HepG2 (cell line): ENCODE results near the gene SMAD7. TPM values are rescaled to one million over a fixed set of nuclear protein-coding genes. Genes with fewer than 3 reads are reported as not detected.
A peak's percentile ranks its signal among the peaks of the same experiment; 100 is the strongest.

ENCODE experiments used
- KAT8 ChIP-seq: IDR thresholded peaks from 2 replicates; pipeline ENCODE4 v1.6.1; 2016; ENCODE audit warnings: missing genetic modification reagents, missing compliant biosample characterization
- MTA1 ChIP-seq: sonication (generic); formaldehyde crosslinking; IDR thresholded peaks from 2 replicates; pipeline ENCODE4 v1.4.0; 2020; ENCODE audit warnings: missing genetic modification reagents, mild to moderate bottlenecking, borderline replicate concordance
- NFYC ChIP-seq: IDR thresholded peaks from 2 replicates; pipeline ENCODE4 v1.6.1; 2016; ENCODE audit warnings: missing genetic modification reagents, missing compliant biosample characterization
- POGZ ChIP-seq: sonication (generic); formaldehyde crosslinking; IDR thresholded peaks from 2 replicates; pipeline ENCODE4 v1.4.0; 2020; ENCODE audit warnings: mild to moderate bottlenecking, missing genetic modification reagents
- RARA ChIP-seq: IDR thresholded peaks from 2 replicates; pipeline ENCODE4 v1.6.1; 2016; ENCODE audit warnings: missing genetic modification reagents, missing compliant biosample characterization
- RCOR2 ChIP-seq: IDR thresholded peaks from 2 replicates; pipeline ENCODE4 v1.6.1; 2016; ENCODE audit warnings: missing biosample characterization, missing genetic modification reagents
- RXRA ChIP-seq: sonication (generic); formaldehyde crosslinking; IDR thresholded peaks from 2 replicates; pipeline ENCODE4 v1.5.1; 2020; ENCODE audit warnings: missing genetic modification reagents
- SNRNP70 ChIP-seq: fragments of 200-400 bp; formaldehyde crosslinking; IDR thresholded peaks from 2 replicates; pipeline ENCODE4 v1.6.1; 2017; ENCODE audit warnings: mild to moderate bottlenecking, low read depth, low read length, moderate library complexity
- ZFP90 ChIP-seq: sonication (generic); formaldehyde crosslinking; IDR thresholded peaks from 2 replicates; pipeline ENCODE4 v1.8.0; 2022; ENCODE audit warnings: missing genetic modification reagents, mild to moderate bottlenecking, inconsistent platforms, borderline replicate concordance
- ZNF124 ChIP-seq: sonication (generic); formaldehyde crosslinking; IDR thresholded peaks from 2 replicates; pipeline ENCODE4 v1.4.0; 2020; ENCODE audit warnings: missing genetic modification reagents
- ZNF30 ChIP-seq: sonication (generic); formaldehyde crosslinking; IDR thresholded peaks from 2 replicates; pipeline ENCODE4 v1.5.0; 2020; ENCODE audit warnings: mild to moderate bottlenecking, missing genetic modification reagents
- ZNF326 ChIP-seq: sonication (generic); formaldehyde crosslinking; IDR thresholded peaks from 2 replicates; pipeline ENCODE4 v1.4.0; 2020; ENCODE audit warnings: missing genetic modification reagents, borderline replicate concordance
- ZNF33B ChIP-seq: sonication (generic); formaldehyde crosslinking; IDR thresholded peaks from 2 replicates; pipeline ENCODE4 v1.5.1; 2020; ENCODE audit warnings: mild to moderate bottlenecking, missing genetic modification reagents
- ZNF546 ChIP-seq: sonication (generic); formaldehyde crosslinking; conservative IDR thresholded peaks from 2 replicates; pipeline ENCODE4 v1.8.1; 2023; ENCODE audit warnings: mild to moderate bottlenecking, missing genetic modification reagents
- ZNF614 ChIP-seq: IDR thresholded peaks from 2 replicates; pipeline ENCODE4 v1.6.1; 2018; ENCODE audit warnings: missing biosample characterization, missing genetic modification reagents, inconsistent platforms, borderline replicate concordance
- ZNF746 ChIP-seq: sonication (generic); formaldehyde crosslinking; IDR thresholded peaks from 2 replicates; pipeline ENCODE4 v1.8.0; 2022; ENCODE audit warnings: mild to moderate bottlenecking, missing genetic modification reagents
- ZSCAN9 ChIP-seq: IDR thresholded peaks from 2 replicates; pipeline ENCODE4 v1.6.1; 2016; ENCODE audit warnings: borderline replicate concordance
- polyA plus RNA-seq, 8 experiments: library from polyadenylated mRNA; depleted of rRNA in 3 of 8; stranded (reverse) in 7 of 8; unstranded in 1 of 8; fragments of >200 nt; fragmentation: Illumina TruSeq in 4 of 8; extraction: Trizol in 4 of 8; gene quantifications; 2 replicates each; pipeline versions ENCODE4 v1.2.1 to v1.2.3, GENCODE V29; 2011 to 2016; ENCODE audit warnings: low read depth in 4 of 8, missing spikeins in 1 of 8, mixed read lengths in 1 of 8; ENCODE audit not compliant: insufficient read depth in 1 of 8
- total RNA-seq, 5 experiments: library from RNA; depleted of rRNA; stranded (reverse); fragments of >200 nt; fragmentation: Illumina TruSeq; extraction: Trizol; gene quantifications; 2 replicates each; pipeline ENCODE4 v1.2.3, GENCODE V29; 2016; ENCODE audit warnings: low read depth in 1 of 5
- TF ChIP-seq, protein P1 (sequence below): IDR thresholded peaks from 2 replicates; pipeline ENCODE4 v1.6.1; 2016; ENCODE audit warnings: mild to moderate bottlenecking
- TF ChIP-seq, protein P2 (sequence below): IDR thresholded peaks from 2 replicates; pipeline ENCODE4 v1.6.1; 2018; ENCODE audit warnings: missing genetic modification reagents, mild to moderate bottlenecking, missing compliant biosample characterization
- TF ChIP-seq, protein P3 (sequence below): sonication (generic); formaldehyde crosslinking; IDR thresholded peaks from 2 replicates; pipeline ENCODE4 v1.4.0; 2020; ENCODE audit warnings: missing genetic modification reagents
- TF ChIP-seq, protein P4 (sequence below): sonication (generic); formaldehyde crosslinking; conservative IDR thresholded peaks from 2 replicates; pipeline ENCODE4 v1.4.0; 2020; ENCODE audit warnings: mild to moderate bottlenecking, missing genetic modification reagents, moderate library complexity
- TF ChIP-seq, protein P5 (sequence below): sonication (generic); formaldehyde crosslinking; IDR thresholded peaks from 2 replicates; pipeline ENCODE4 v1.4.0; 2020; ENCODE audit warnings: missing genetic modification reagents

Gene SMAD7
- total and polyA plus RNA-seq, 2 of the 13 experiments (the other 11 are each of a cell fraction or from before 2014, with no cell fraction given), result 17.4 to 24.7 TPM

DNA sequence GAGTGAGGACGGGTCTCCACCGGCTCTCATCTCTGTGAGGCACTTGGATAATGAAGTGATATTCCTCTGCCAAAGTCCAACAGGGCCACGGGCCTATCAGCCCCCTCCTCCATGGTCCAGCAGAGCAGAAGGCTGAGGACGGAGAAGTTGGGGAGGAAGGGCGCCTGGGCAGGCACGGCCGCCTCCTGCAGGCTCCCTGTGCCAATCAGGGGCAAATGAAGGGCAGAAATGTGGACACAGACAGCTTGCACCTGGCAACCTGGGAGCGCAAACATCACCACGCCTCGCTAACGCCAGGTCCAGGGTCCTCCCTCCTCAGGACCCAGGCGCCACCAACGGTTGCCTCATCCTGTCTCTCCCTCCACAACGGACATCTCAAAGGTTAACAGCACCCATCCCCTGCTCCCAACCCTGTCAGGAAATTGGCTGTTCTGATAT lies 24.3 kb downstream of the SMAD7 start (continued):
- TF ChIP-seq ZNF326, result no peak
- TF ChIP-seq, protein P1, sequence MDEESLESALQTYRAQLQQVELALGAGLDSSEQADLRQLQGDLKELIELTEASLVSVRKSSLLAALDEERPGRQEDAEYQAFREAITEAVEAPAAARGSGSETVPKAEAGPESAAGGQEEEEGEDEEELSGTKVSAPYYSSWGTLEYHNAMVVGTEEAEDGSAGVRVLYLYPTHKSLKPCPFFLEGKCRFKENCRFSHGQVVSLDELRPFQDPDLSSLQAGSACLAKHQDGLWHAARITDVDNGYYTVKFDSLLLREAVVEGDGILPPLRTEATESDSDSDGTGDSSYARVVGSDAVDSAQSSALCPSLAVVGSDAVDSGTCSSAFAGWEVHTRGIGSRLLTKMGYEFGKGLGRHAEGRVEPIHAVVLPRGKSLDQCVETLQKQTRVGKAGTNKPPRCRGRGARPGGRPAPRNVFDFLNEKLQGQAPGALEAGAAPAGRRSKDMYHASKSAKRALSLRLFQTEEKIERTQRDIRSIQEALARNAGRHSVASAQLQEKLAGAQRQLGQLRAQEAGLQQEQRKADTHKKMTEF, result peak; percentile 30; the same call in 1 of the 2 replicates
- TF ChIP-seq RXRA (CRISPR knock-in tag), result peak; percentile 88
- TF ChIP-seq MTA1, result peak; percentile 88
- no peak for TF ChIP-seq ZNF30 (CRISPR knock-in tag)
- no peak for TF ChIP-seq ZSCAN9 (CRISPR knock-in tag)
- TF ChIP-seq KAT8 (CRISPR knock-in tag), result peak; percentile 22; the same call in 1 of the 2 replicates
- TF ChIP-seq, protein P2, sequence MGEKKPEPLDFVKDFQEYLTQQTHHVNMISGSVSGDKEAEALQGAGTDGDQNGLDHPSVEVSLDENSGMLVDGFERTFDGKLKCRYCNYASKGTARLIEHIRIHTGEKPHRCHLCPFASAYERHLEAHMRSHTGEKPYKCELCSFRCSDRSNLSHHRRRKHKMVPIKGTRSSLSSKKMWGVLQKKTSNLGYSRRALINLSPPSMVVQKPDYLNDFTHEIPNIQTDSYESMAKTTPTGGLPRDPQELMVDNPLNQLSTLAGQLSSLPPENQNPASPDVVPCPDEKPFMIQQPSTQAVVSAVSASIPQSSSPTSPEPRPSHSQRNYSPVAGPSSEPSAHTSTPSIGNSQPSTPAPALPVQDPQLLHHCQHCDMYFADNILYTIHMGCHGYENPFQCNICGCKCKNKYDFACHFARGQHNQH (CRISPR knock-in tag), result 0 out of 2 replicates have a peak, but pooled peaks have one; percentile 32
- peak; percentile 59 for TF ChIP-seq POGZ (CRISPR knock-in tag)
- TF ChIP-seq ZNF746 (CRISPR knock-in tag), result peak; percentile 84
- TF ChIP-seq ZNF546 (CRISPR knock-in tag), result no peak
- TF ChIP-seq ZNF33B (CRISPR knock-in tag), result no peak
- TF ChIP-seq, protein P3, sequence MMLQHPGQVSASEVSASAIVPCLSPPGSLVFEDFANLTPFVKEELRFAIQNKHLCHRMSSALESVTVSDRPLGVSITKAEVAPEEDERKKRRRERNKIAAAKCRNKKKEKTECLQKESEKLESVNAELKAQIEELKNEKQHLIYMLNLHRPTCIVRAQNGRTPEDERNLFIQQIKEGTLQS (CRISPR knock-in tag), result peak; percentile 74; the same call in 1 of the 2 replicates
- TF ChIP-seq ZFP90, result no peak
- peak; percentile 87 for TF ChIP-seq RARA (CRISPR knock-in tag)
- TF ChIP-seq, protein P4, sequence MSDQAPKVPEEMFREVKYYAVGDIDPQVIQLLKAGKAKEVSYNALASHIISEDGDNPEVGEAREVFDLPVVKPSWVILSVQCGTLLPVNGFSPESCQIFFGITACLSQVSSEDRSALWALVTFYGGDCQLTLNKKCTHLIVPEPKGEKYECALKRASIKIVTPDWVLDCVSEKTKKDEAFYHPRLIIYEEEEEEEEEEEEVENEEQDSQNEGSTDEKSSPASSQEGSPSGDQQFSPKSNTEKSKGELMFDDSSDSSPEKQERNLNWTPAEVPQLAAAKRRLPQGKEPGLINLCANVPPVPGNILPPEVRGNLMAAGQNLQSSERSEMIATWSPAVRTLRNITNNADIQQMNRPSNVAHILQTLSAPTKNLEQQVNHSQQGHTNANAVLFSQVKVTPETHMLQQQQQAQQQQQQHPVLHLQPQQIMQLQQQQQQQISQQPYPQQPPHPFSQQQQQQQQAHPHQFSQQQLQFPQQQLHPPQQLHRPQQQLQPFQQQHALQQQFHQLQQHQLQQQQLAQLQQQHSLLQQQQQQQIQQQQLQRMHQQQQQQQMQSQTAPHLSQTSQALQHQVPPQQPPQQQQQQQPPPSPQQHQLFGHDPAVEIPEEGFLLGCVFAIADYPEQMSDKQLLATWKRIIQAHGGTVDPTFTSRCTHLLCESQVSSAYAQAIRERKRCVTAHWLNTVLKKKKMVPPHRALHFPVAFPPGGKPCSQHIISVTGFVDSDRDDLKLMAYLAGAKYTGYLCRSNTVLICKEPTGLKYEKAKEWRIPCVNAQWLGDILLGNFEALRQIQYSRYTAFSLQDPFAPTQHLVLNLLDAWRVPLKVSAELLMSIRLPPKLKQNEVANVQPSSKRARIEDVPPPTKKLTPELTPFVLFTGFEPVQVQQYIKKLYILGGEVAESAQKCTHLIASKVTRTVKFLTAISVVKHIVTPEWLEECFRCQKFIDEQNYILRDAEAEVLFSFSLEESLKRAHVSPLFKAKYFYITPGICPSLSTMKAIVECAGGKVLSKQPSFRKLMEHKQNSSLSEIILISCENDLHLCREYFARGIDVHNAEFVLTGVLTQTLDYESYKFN (CRISPR knock-in tag), result peak; percentile 79
- no peak for TF ChIP-seq NFYC (CRISPR knock-in tag)
- TF ChIP-seq, protein P5, sequence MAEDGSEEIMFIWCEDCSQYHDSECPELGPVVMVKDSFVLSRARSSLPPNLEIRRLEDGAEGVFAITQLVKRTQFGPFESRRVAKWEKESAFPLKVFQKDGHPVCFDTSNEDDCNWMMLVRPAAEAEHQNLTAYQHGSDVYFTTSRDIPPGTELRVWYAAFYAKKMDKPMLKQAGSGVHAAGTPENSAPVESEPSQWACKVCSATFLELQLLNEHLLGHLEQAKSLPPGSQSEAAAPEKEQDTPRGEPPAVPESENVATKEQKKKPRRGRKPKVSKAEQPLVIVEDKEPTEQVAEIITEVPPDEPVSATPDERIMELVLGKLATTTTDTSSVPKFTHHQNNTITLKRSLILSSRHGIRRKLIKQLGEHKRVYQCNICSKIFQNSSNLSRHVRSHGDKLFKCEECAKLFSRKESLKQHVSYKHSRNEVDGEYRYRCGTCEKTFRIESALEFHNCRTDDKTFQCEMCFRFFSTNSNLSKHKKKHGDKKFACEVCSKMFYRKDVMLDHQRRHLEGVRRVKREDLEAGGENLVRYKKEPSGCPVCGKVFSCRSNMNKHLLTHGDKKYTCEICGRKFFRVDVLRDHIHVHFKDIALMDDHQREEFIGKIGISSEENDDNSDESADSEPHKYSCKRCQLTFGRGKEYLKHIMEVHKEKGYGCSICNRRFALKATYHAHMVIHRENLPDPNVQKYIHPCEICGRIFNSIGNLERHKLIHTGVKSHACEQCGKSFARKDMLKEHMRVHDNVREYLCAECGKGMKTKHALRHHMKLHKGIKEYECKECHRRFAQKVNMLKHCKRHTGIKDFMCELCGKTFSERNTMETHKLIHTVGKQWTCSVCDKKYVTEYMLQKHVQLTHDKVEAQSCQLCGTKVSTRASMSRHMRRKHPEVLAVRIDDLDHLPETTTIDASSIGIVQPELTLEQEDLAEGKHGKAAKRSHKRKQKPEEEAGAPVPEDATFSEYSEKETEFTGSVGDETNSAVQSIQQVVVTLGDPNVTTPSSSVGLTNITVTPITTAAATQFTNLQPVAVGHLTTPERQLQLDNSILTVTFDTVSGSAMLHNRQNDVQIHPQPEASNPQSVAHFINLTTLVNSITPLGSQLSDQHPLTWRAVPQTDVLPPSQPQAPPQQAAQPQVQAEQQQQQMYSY, result no peak
- peak; percentile 65; the same call in 1 of the 2 replicates for TF ChIP-seq RCOR2 (CRISPR knock-in tag)
- TF ChIP-seq ZNF124 (CRISPR knock-in tag), result no peak
- no peak for TF ChIP-seq SNRNP70
- 0 out of 2 replicates have a peak, but pooled peaks have one; percentile 46 for TF ChIP-seq ZNF614 (CRISPR knock-in tag)
